Mononuclear cell (primary cell): Measurements from ENCODE around the gene NOS3. TPM values are rescaled to one million over a fixed set of nuclear protein-coding genes. Genes with fewer than 3 reads are reported as not detected.
"Not testable (repeated sequence)": the region's sequence is repeated elsewhere in the genome, so short reads cannot be mapped to it uniquely, and the experiment has no call there.

ENCODE experiments used
- H3K27me3 ChIP-seq: 2 replicates; pipeline ENCODE4 v1.6.0; 2011; ENCODE audit warnings: low read length, control low read depth; ENCODE audit not compliant: insufficient read depth
- H3K4me1 ChIP-seq: 2 replicates; pipeline ENCODE4 v1.5.1; 2011; ENCODE audit warnings: mild to moderate bottlenecking, low read length, control low read depth; ENCODE audit not compliant: insufficient read depth
- H3K4me3 ChIP-seq: 2 replicates; pipeline ENCODE4 v1.5.1; 2011; ENCODE audit warnings: mild to moderate bottlenecking, low read length, moderate library complexity
- H3K9me3 ChIP-seq: 2 replicates; pipeline ENCODE4 v1.5.1; 2011; ENCODE audit warnings: low read depth, mild to moderate bottlenecking, control low read depth, low read length
- total RNA-seq: library from RNA; depleted of rRNA; stranded (reverse); fragments of >200 nt; gene quantifications from one replicate; pipeline ENCODE4 v1.2.3, GENCODE V29; 2012

The NOS3 gene
- total RNA-seq, 1 donor, result 2.1 TPM

DNA sequence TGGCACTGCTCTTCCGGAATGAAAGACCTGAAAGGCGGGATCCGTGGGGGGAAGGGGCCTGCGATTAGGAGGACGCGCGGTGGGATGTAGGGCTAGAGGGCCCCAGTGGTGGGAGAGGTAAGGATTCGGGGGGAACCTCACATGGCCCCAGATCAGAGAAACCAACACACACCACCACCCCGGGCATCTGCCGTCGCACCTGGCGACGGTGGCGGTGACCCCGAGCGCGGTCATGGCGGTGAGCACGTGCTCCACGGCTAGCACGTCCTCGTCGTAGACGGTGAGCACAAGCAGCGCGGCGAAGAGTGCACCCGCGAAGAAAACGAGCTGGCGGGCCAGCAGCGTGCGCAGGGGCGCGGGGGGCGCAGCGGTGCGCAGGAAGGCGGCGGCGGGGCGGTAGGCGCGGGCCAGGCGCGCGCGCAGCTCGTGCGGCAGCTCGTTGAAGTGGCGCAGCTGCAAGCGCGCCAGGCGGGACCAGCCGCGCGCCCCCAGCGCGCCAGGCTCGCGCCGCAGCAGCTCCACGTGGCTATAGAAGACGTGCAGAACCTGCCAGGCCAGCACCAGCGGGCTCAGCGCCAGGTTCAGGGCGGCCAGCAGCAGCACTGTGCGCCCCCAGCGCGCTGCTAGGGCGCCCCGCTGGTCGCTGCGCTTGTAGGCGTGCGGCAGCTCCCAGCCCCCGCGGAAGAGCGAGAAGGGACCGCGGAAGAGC, 27.8 kb downstream of the NOS3 start:
- H3K4me3 ChIP-seq, result no peak overlapping the region
- no peaks in the 10 kb centered on the region for H3K9me3 ChIP-seq
- peaks cover 44% of the 10 kb centered on the region for H3K4me1 ChIP-seq
- H3K27me3 ChIP-seq, result peaks cover 24% of the 10 kb centered on the region

- peaks cover 24% of the 10 kb centered on the region for H3K27me3 ChIP-seq
- peaks cover 39% of the 10 kb centered on the region for H3K4me1 ChIP-seq
- no peaks in the 10 kb centered on the region for H3K9me3 ChIP-seq
- H3K4me3 ChIP-seq, result no peak overlapping the region
Observed at GRCh38 chr7:151019130-151019447, 28.3 kb downstream of the NOS3 start.

DNA sequence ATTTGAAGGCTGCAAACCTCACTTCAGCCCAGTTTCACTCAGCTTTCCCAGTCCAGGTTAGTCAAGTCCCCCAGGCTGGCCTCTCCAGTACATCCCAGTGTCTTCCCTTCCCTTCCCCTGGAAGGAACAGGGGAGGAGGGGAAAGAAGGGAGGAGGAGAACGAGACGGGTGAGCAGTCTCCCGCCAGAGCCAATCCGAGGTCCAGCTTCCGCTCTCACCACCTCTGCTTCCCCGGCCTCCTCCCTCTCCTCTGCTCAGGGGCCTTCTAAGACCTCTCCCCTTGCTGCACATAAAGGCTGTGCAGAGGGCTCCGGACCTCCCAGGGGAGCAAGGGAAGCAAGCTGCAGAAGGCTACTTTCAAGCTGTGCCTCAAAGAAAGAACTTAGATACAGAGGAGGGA, 29.4 kb downstream of the NOS3 start:
- Histone ChIP-seq H3K27me3 (peaks cover 24% of the 10 kb centered on the region), H3K4me3 (no peak overlapping the region), H3K9me3 (no peaks in the 10 kb centered on the region), H3K4me1 (peaks cover 27% of the 10 kb centered on the region)

DNA sequence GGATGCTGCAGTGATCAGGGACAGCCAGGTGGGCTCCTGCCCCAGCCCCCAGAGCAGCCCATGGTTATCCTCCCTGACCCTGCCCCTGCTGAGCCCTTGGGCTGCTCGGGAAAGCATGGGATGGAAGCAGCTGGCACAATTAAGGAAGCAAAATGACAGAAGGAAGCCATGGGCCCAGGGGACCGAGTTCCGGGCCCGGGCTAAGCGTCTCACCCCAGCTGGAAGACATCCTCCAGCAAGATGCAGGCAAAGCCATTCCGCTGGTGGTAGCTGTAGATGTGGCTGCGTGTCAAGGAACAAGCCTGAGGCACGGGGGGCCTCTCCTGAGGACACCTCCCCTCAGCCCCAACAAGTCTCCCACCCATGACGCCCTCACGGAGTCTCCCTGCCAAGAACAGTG, 32.4 kb downstream of the NOS3 start:
- Histone ChIP-seq H3K4me3 (no peak overlapping the region), H3K27me3 (peaks cover 23% of the 10 kb centered on the region), H3K4me1 (peaks cover 18% of the 10 kb centered on the region), H3K9me3 (no peaks in the 10 kb centered on the region)

DNA sequence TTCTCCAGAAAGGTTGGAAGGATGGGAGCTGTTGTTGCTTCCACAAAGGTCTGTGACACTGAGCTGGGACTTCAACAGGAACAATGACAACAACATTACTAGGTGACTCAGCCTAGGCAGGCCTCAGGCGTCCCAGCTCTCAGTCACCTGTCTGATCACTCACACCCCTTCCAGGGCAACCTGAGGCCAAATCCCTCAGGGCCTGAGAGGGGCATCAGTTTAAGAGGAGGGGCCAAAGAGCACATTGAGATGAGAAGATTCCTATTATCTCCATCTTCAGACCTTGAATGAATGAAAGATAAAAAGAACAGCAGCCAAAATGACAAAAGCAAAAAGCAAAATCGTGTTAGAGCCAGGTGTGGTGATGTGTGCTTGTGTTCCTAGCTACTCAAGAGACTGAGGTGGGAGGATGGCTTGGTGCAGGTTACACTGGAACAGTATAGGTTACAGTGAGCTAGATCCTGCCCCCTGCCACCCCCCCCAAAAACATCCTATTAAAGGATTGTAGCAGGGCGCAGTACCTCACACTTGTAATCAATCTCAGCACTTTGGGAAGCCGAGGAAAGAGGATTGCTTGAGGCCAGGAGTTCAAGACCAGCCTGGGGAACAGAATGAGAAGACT, 33.7 kb downstream of the NOS3 start, which contains the start of gene ATG9B:
Gene ATG9B, minus strand, starts transcription at position 60 of the 622 bp plus-strand sequence. CDS start 71 bp downstream, outside the sequence.
- H3K27me3 ChIP-seq, result peaks cover 14% of the 10 kb centered on the region
- H3K4me3 ChIP-seq, result no peak within 1 kb of the TSS
- H3K9me3 ChIP-seq, result no peaks in the 10 kb centered on the region
- H3K4me1 ChIP-seq, result peaks cover 16% of the 10 kb centered on the region

- no peak overlapping the region for H3K4me3 ChIP-seq
- H3K27me3 ChIP-seq, result no peaks in the 10 kb centered on the region
- H3K4me1 ChIP-seq, result peaks cover 18% of the 10 kb centered on the region
- no peaks in the 10 kb centered on the region for H3K9me3 ChIP-seq
Observed at GRCh38 chr7:151025924-151026671, 35.3 kb downstream of the NOS3 start.

- H3K9me3 ChIP-seq, H3K4me3 ChIP-seq, H3K27me3 ChIP-seq: not testable (repeated sequence)
- peaks cover 18% of the 10 kb centered on the region for H3K4me1 ChIP-seq
Observed at GRCh38 chr7:151026771-151027727, 36.2 kb downstream of the NOS3 start.

- H3K9me3 ChIP-seq, H3K27me3 ChIP-seq: not testable (repeated sequence)
- peak overlapping the region; percentile 65 for H3K4me3 ChIP-seq
- peaks cover 18% of the 10 kb centered on the region for H3K4me1 ChIP-seq
Observed at GRCh38 chr7:151027728-151028130, 36.9 kb downstream of the NOS3 start.

- Histone ChIP-seq H3K9me3 (no peaks in the 10 kb centered on the region), H3K4me1 (peaks cover 18% of the 10 kb centered on the region), H3K27me3 (no peaks in the 10 kb centered on the region), H3K4me3 (peak within 1 kb of the TSS; percentile 65)
Observed at GRCh38 chr7:151028131-151028947, 37.5 kb downstream of the NOS3 start, which contains the start of gene ABCB8. TSS of gene ABCB8 (plus strand) at chr7:151028450. CDS start at chr7:151028516, 66 bp downstream.

- Histone ChIP-seq H3K4me3 (peak overlapping the region; percentile 65), H3K4me1 (peaks cover 18% of the 10 kb centered on the region), H3K9me3 (no peaks in the 10 kb centered on the region), H3K27me3 (no peaks in the 10 kb centered on the region)
Observed at GRCh38 chr7:151028948-151029501, 38.2 kb downstream of the NOS3 start.

GRCh38 chr7:151031011-151031410, 40.2 kb downstream of the NOS3 start:
- peaks cover 18% of the 10 kb centered on the region for H3K4me1 ChIP-seq
- no peaks in the 10 kb centered on the region for H3K9me3 ChIP-seq
- H3K4me3 ChIP-seq, result no peak overlapping the region
- no peaks in the 10 kb centered on the region for H3K27me3 ChIP-seq

GRCh38 chr7:151032936-151033863, 42.4 kb downstream of the NOS3 start:
- Histone ChIP-seq H3K9me3 (no peaks in the 10 kb centered on the region), H3K27me3 (no peaks in the 10 kb centered on the region), H3K4me1 (peaks cover 12% of the 10 kb centered on the region), H3K4me3 (no peak overlapping the region)

- Histone ChIP-seq H3K4me1 (peaks cover 12% of the 10 kb centered on the region), H3K4me3 (no peak overlapping the region), H3K9me3 (no peaks in the 10 kb centered on the region), H3K27me3 (no peaks in the 10 kb centered on the region)
Observed at GRCh38 chr7:151033864-151034249, 43.0 kb downstream of the NOS3 start.
